ENCODE results near the gene DNAJC30. TPM values are rescaled to one million over a fixed set of nuclear protein-coding genes. Genes with fewer than 3 reads are reported as not detected.

The DNAJC30 gene
- total RNA-seq, 3 donors from 2014 or later (not counting 1 experiment from before 2014, with no cell fraction given): 8.7 to 9.9 (median 9.3) TPM

- no peak overlapping the region for H3K27ac Mint-ChIP-seq
- peaks cover 8 to 25% of the 10 kb centered on the region in 2 donors for H3K4me1 Mint-ChIP-seq
- Histone ChIP-seq H3K9me3 (ENCODE audit: control insufficient read depth, insufficient read depth, low read length) (no peaks in the 10 kb centered on the region), H3K4me3 (ENCODE audit: low read length) (no peak overlapping the region), H3K27me3 (ENCODE audit: control insufficient read depth, insufficient read depth, low read length) (no peaks in the 10 kb centered on the region), H3K36me3 (ENCODE audit: control insufficient read depth, insufficient read depth, low read length) (peaks cover 2% of the 10 kb centered on the region), H3K4me1 (ENCODE audit: control insufficient read depth, insufficient read depth, low read length) (peaks cover 14% of the 10 kb centered on the region), H3K27ac (ENCODE audit: low read length) (no peak overlapping the region)
- no peak overlapping the region for H3K4me3 Mint-ChIP-seq
- no peaks in the 10 kb centered on the region for H3K9me3 Mint-ChIP-seq
- TF ChIP-seq CTCF (IDR thresholded peaks at IDR 0.05): no peak
- no peak for DNase-seq
- intact Hi-C loops (cut with micrococcal nuclease): no loop called here
- ATAC-seq: no peak
- H3K27me3 Mint-ChIP-seq (ENCODE audit: low read depth in 2 of 2): no peaks in the 10 kb centered on the region
- WGBS (ENCODE audit: insufficient coverage): 83% methylated on average over 23 of the region's 23 CpGs
- no peaks in the 10 kb centered on the region for H3K36me3 Mint-ChIP-seq
Observed at GRCh38 chr7:73704640-73705550, 21.6 kb upstream of the DNAJC30 start.

DNA sequence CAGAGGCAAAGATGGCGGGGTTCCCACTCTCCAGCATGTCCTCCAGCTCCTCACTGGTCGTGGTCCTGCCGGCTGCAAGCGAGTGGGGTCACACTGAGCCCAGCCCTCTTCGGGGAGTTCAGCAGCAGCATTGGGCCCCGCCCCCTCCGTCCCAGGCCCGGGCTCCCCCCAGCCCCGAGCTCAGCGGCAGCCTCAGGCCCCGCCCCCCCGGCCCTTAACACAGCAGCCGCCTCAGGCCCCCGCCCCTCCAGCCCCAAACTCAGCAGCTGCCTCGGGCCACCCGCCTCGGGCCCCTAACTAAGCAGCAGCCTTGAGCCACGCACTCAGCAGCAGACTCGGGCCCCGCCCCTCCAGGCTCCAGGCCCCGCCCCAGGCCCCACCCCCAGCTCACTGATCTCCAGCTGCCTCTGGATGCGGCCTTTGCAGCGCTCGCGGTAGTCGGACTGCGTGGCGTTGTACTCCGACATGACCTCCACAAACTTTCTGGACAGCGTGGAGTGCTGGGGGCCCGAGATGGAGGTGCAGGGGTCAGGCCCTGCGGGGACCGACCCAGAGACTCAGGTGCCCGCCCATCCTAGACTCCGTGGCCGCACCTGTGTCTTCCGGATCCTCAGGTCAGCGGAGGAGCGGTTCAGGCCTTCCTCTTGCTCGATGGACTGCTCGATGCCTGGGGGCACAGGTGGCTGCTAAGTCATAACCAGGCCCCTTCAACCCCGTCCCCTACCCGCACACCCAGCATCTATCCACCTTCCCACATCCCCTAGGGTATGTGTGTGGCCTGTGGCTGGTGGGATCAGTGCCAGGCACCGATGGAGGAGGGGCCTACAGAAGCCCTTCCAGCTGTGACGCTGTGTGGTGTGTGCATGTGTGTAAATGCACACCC lies 20.7 kb upstream of the DNAJC30 start:
- Mint-ChIP-seq H3K27ac (no peak overlapping the region), H3K9me3 (no peaks in the 10 kb centered on the region), H3K4me1 (peaks cover 8 to 25% of the 10 kb centered on the region in 2 donors), H3K36me3 (no peaks in the 10 kb centered on the region), H3K27me3 (ENCODE audit: low read depth in 2 of 2) (no peaks in the 10 kb centered on the region), H3K4me3 (no peak overlapping the region)
- H3K4me1 ChIP-seq (ENCODE audit: control insufficient read depth, insufficient read depth, low read length): peaks cover 14% of the 10 kb centered on the region
- no peak for TF ChIP-seq CTCF (IDR thresholded peaks at IDR 0.05)
- peaks cover 3% of the 10 kb centered on the region for H3K36me3 ChIP-seq (ENCODE audit: control insufficient read depth, insufficient read depth, low read length)
- H3K27me3 ChIP-seq (ENCODE audit: control insufficient read depth, insufficient read depth, low read length): no peaks in the 10 kb centered on the region
- H3K27ac ChIP-seq (ENCODE audit: low read length): no peak overlapping the region
- no peaks in the 10 kb centered on the region for H3K9me3 ChIP-seq (ENCODE audit: control insufficient read depth, insufficient read depth, low read length)
- ATAC-seq (peak in 2 of 3 donors; percentile 66 to 69), DNase-seq (peak in 1 of 2 donors; percentile 68)
- 33% methylated on average over 41 of the region's 45 CpGs for WGBS (ENCODE audit: insufficient coverage)
- intact Hi-C loops (cut with micrococcal nuclease): no loop called here
- no peak overlapping the region for H3K4me3 ChIP-seq (ENCODE audit: low read length)

- H3K4me3 ChIP-seq (ENCODE audit: low read length): no peak overlapping the region
- H3K4me1 ChIP-seq (ENCODE audit: control insufficient read depth, insufficient read depth, low read length): peaks cover 14% of the 10 kb centered on the region
- H3K36me3 ChIP-seq (ENCODE audit: control insufficient read depth, insufficient read depth, low read length): peaks cover 8% of the 10 kb centered on the region
- no peaks in the 10 kb centered on the region for H3K9me3 Mint-ChIP-seq
- ATAC-seq: no peak
- no peaks in the 10 kb centered on the region for H3K9me3 ChIP-seq (ENCODE audit: control insufficient read depth, insufficient read depth, low read length)
- no peak overlapping the region for H3K4me3 Mint-ChIP-seq
- H3K27me3 Mint-ChIP-seq (ENCODE audit: low read depth in 2 of 2): no peaks in the 10 kb centered on the region
- no peak overlapping the region for H3K27ac ChIP-seq (ENCODE audit: low read length)
- DNase-seq: no peak
- H3K27me3 ChIP-seq (ENCODE audit: control insufficient read depth, insufficient read depth, low read length): no peaks in the 10 kb centered on the region
- intact Hi-C loops (cut with micrococcal nuclease): no loop called here
- H3K36me3 Mint-ChIP-seq: no peaks in the 10 kb centered on the region
- no peak for TF ChIP-seq CTCF (IDR thresholded peaks at IDR 0.05)
- no peak overlapping the region for H3K27ac Mint-ChIP-seq
- H3K4me1 Mint-ChIP-seq: peaks cover 8 to 25% of the 10 kb centered on the region in 2 donors
- WGBS (ENCODE audit: insufficient coverage): 72% methylated on average over 13 of the region's 13 CpGs
Observed at GRCh38 chr7:73703225-73703624, 20.0 kb upstream of the DNAJC30 start.

Data from natural killer cell (primary cell).